Stomach smooth muscle (tissue), 2 donors: ENCODE results near the gene S100A10.

ENCODE experiments used
- H3K27ac ChIP-seq: one replicate; pipeline ENCODE4 v1.7.0; 2013; ENCODE audit warnings: mild to moderate bottlenecking, low read length, inconsistent platforms
- H3K27me3 ChIP-seq, 2 donors: one replicate each; pipeline ENCODE4 v1.7.0; 2013; ENCODE audit warnings: low read length in 2 of 2; ENCODE audit not compliant: insufficient read depth in 2 of 2, control insufficient read depth in 1 of 2
- H3K36me3 ChIP-seq, 2 donors: one replicate each; pipeline ENCODE4 v1.7.0; 2013; ENCODE audit warnings: low read length in 2 of 2; ENCODE audit not compliant: control insufficient read depth in 2 of 2, insufficient read depth in 2 of 2
- H3K4me1 ChIP-seq: one replicate; pipeline ENCODE4 v1.7.0; 2013; ENCODE audit warnings: low read length; ENCODE audit not compliant: control insufficient read depth, insufficient read depth
- H3K4me3 ChIP-seq, 2 donors: one replicate each; pipeline ENCODE4 v1.7.0; 2013; ENCODE audit warnings: low read length in 2 of 2
- H3K9ac ChIP-seq, 2 donors: one replicate each; pipeline ENCODE4 v1.7.0; 2013; ENCODE audit warnings: low read length in 2 of 2, mild to moderate bottlenecking in 1 of 2
- H3K9me3 ChIP-seq, 2 donors: one replicate each; pipeline ENCODE4 v1.7.0; 2013; ENCODE audit warnings: low read length in 2 of 2; ENCODE audit not compliant: control insufficient read depth in 2 of 2
- donor health status: healthy.
- donor health status: Pancreatic carcinoma.

The S100A10 gene

DNA sequence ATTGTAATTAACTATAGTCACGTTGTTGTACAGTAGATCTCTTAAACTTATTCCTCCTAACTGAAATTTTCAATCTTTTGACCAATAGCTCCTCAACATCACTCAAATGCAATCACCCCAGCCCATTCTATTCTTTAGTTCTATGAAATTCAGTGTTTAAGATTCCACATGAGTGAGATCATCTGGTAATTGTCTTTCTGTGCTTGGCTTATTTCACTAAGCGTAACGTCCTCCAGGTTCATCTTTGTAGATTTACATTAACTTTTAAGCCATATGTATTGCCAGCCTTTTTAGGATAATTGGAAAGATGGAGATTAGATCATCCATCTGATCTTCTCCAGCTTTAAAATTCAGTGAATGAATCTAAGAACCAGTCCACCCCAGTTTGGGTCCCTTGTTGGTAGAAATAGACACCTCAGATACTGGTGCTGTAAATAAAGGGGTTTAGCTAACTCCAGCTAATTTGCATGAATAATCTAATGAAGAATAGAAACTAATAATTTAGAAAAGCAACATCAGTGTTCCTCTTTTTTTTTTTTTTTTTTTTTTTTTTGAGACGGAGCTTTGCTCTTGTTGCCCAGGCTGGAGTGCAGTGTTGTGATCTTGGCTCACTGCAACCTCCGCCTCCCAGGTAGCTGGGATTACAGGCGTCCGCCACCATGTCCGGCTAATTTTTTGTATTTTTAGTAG lies 7.0 kb downstream of the S100A10 start:
- Histone ChIP-seq H3K9ac (no peak overlapping the region), H3K4me3 (no peak overlapping the region), H3K9me3 (no peaks in the 10 kb centered on the region), H3K36me3 (peaks cover 25 to 33% of the 10 kb centered on the region in 2 donors), H3K27me3 (no peaks in the 10 kb centered on the region), H3K4me1 (peaks cover 30% of the 10 kb centered on the region), H3K27ac (no peak overlapping the region)

- H3K4me1 ChIP-seq: peaks cover 23% of the 10 kb centered on the region
- H3K27me3 ChIP-seq: no peaks in the 10 kb centered on the region
Observed at GRCh38 chr1:151985768-151986167, 7.9 kb downstream of the S100A10 start.

DNA sequence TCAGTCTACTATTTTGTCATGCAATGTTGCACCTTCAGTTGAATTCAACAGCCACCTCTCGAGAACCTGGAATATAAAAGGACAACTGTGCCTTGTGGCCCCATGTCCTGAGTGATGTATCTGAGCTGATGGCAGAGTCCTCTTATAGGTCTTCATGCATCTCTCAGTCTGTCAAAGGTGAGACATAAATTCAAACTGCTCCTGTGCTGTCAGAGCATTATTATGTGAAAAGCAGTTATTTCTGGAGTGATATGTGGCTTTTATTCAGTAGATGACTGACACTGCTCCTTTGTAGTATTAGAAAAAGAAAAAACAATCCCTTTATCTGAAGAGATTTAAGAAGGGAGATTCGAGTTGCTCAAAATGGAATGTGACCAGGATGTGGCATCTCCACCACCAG lies 8.4 kb downstream of the S100A10 start:
- H3K4me1 ChIP-seq: peaks cover 18% of the 10 kb centered on the region
- H3K27me3 ChIP-seq: no peaks in the 10 kb centered on the region
- H3K9me3 ChIP-seq: no peaks in the 10 kb centered on the region
- peaks cover 31 to 43% of the 10 kb centered on the region in 2 donors for H3K36me3 ChIP-seq
- H3K4me3 ChIP-seq: no peak overlapping the region
- H3K27ac ChIP-seq: no peak overlapping the region
- no peak overlapping the region for H3K9ac ChIP-seq

More at GRCh38 chr1:151985768-151986167, 7.9 kb downstream of the S100A10 start:
- no peak overlapping the region for H3K4me3 ChIP-seq
- H3K9me3 ChIP-seq: no peaks in the 10 kb centered on the region
- no peak overlapping the region for H3K9ac ChIP-seq
- peaks cover 27 to 42% of the 10 kb centered on the region in 2 donors for H3K36me3 ChIP-seq
- H3K27ac ChIP-seq: no peak overlapping the region

- Histone ChIP-seq H3K9me3 (no peaks in the 10 kb centered on the region), H3K9ac (no peak overlapping the region), H3K27ac (no peak overlapping the region), H3K36me3 (peaks cover 31 to 43% of the 10 kb centered on the region in 2 donors), H3K4me1 (peaks cover 10% of the 10 kb centered on the region), H3K27me3 (no peaks in the 10 kb centered on the region), H3K4me3 (no peak overlapping the region)
Observed at GRCh38 chr1:151984313-151984956, 9.2 kb downstream of the S100A10 start.

DNA sequence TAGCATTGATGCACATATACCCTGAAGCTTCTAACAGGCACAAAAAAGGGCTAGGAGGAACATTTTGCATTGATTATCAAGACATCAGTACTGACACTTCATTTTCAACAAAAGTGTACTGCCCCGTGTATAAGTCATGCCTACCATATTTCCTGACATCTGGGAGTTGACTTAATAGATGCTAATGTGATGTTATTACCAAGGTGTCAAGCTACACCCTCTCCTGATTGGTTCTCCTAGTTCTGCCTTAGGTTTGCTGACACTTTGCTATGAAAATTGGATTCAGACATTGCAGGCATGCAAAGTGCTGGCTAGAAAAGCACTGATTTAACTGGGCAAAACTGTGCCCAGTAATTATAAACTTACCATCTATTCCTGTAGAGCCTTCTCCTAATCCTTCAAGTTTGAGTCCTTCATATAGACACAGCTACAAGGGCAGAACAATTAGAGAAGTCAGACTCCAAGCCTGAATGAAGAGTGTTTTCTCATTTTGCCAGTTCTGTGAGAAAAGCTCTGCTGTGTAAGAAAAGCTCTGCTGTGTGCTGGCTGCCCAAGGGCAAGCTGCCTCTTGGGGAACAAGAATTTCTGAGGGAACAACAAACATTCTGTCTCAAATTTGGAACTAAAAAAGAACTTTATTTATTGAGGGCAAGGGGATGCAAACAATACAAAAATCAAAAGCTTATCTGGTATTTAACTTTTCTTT lies 11.2 kb downstream of the S100A10 start:
- Histone ChIP-seq H3K9me3 (no peaks in the 10 kb centered on the region), H3K27ac (no peak overlapping the region), H3K36me3 (peaks cover 31 to 43% of the 10 kb centered on the region in 2 donors), H3K27me3 (no peaks in the 10 kb centered on the region), H3K4me3 (no peak overlapping the region), H3K9ac (no peak overlapping the region), H3K4me1 (no peaks in the 10 kb centered on the region)

DNA sequence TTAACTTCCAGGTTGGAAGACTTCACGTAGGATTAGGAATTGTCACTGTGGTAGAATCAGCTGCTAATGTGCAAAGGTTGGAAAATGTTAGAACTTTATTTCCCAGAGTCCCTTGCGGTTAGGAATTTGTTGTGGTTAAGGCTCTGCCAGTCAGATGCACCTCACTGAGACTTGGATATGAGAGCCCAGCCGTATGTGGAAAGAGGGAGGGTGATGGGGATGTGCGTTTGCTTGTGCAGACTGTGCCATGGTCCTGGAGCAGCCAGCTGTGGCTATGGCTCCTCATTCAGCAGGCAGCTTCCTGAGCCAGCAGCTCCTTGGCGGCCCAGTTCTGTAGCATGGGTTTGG lies 12.5 kb downstream of the S100A10 start:
- Histone ChIP-seq H3K9ac (no peak overlapping the region), H3K4me1 (no peaks in the 10 kb centered on the region), H3K27ac (no peak overlapping the region), H3K9me3 (no peaks in the 10 kb centered on the region), H3K36me3 (peaks cover 31 to 43% of the 10 kb centered on the region in 2 donors), H3K4me3 (no peak overlapping the region), H3K27me3 (no peaks in the 10 kb centered on the region)

DNA sequence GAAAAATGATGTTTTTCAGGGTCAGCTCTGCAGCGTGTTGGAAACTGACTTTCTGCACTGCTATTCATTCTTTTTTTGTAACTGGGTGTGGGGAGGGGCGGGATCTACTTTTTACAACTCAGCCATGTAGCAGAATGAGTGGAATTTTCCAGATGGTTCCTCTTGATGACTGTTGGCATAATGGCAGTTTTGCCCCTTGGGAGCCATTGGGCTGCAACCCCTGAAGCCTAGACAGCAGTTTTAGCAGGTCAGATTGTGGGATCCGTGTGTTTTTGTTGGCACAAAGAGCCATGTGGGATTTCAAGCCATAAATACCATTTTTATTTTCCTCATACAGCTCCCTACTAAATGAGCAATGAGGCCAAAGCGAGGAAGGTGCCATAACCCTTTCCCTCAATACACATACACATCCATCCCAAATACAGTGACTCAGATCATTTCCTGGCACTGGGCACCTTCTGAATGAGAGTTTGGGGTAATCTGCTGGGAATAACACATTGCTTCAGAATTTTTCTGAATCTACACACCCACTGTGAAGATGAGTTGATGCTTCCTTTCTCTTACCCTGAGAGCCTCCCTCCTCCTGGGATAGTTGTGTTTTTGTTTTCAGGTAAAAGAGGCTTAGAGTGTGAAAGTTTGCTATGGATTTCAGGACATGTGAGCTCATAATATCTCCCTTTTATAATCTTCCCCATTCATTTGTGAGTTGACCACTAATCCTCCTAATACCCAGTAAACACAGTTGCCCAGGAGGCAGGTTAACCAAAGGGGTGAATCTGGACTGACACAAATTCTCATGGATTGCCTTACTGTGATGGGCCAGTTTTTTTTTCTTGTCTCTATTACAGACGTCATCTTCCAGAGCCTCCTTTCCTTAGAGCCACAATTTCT lies 13.1 kb downstream of the S100A10 start:
- H3K4me3 ChIP-seq: no peak overlapping the region
- no peaks in the 10 kb centered on the region for H3K27me3 ChIP-seq
- no peaks in the 10 kb centered on the region for H3K9me3 ChIP-seq
- H3K27ac ChIP-seq: no peak overlapping the region
- no peaks in the 10 kb centered on the region for H3K4me1 ChIP-seq
- no peak overlapping the region for H3K9ac ChIP-seq
- peaks cover 26 to 40% of the 10 kb centered on the region in 2 donors for H3K36me3 ChIP-seq

DNA sequence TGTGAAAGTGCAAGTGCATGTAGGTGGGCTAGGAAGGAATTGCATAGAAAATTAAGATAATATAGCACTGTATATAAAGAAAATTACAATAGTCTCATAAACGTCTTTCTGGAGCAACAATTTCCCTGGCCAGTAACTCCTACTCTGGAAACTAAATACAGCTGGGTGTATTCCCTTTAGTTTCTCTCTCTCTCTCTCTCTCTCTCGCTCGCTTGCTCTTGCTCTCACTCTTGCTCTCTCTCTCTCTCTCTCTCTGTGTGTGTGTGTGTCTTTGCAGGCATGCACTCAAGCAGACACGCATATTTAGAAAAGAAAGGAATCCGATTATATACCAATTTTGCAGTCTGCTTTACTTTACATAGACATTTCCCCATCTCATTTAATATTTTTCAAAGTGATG lies 14.7 kb downstream of the S100A10 start:
- H3K27me3 ChIP-seq: no peaks in the 10 kb centered on the region
- H3K4me1 ChIP-seq: no peaks in the 10 kb centered on the region
- H3K9me3 ChIP-seq: no peaks in the 10 kb centered on the region
- H3K36me3 ChIP-seq: peaks cover 16 to 26% of the 10 kb centered on the region in 2 donors
- no peak overlapping the region for H3K4me3 ChIP-seq
- no peak overlapping the region for H3K9ac ChIP-seq
- no peak overlapping the region for H3K27ac ChIP-seq

DNA sequence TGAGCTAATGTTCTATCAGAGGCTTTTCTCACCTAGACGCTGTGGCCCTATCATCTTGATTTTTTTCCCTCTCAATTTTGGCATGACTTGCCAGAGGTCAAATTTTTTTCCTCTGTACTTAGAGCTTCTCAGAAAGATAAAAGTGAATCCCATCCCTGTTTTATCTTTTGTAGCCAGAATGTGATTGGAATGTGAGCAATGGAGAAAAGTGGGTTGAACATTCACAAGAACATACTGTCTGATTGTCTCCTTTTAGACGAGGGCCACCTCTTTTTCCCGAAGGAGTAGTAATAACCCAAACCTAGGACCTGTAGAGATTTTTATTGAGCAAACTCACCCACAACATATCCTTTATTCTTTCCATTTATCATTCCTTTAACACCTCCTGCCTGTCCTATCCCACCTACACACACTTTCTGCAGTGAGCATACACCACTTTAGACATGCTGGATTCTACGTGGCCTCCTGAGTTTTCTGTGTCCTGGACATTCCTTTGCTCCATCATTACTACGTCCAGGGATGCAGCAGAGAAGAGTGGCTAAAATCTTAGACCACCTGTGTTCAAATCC lies 15.9 kb downstream of the S100A10 start:
- H3K27ac ChIP-seq: no peak overlapping the region
- no peak overlapping the region for H3K9ac ChIP-seq
- peaks cover 12 to 16% of the 10 kb centered on the region in 2 donors for H3K36me3 ChIP-seq
- H3K4me1 ChIP-seq: no peaks in the 10 kb centered on the region
- no peaks in the 10 kb centered on the region for H3K27me3 ChIP-seq
- no peak overlapping the region for H3K4me3 ChIP-seq
- H3K9me3 ChIP-seq: no peaks in the 10 kb centered on the region

DNA sequence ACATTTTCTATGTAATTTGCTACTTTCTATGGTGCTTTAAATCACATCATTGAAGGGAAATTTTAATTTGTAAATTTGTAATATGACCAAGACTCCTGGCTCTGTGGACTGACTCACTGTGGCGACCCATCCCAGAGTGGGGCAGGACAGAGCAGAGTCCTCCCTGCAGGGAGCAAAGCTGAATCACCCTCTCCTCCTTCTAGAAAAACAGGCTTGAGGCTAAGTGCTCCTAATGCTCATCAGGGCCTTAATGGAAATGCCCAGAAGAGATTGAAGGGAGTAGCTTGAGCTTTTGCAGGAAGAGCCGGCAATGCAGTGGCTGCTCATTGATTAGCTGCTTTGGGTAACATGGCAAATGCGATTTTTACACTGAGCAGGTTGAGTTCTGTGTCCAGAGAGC lies 16.8 kb downstream of the S100A10 start:
- no peaks in the 10 kb centered on the region for H3K9me3 ChIP-seq
- no peak overlapping the region for H3K4me3 ChIP-seq
- H3K27me3 ChIP-seq: no peaks in the 10 kb centered on the region
- no peak overlapping the region for H3K9ac ChIP-seq
- peaks cover 6 to 10% of the 10 kb centered on the region in 2 donors for H3K36me3 ChIP-seq
- no peaks in the 10 kb centered on the region for H3K4me1 ChIP-seq
- no peak overlapping the region for H3K27ac ChIP-seq
